GM13976 (cell line): ENCODE measurements around the gene EXOC6B.
"Not testable (repeated sequence)": the region's sequence is repeated elsewhere in the genome, so short reads cannot be mapped to it uniquely, and the experiment has no call there.

Experiments
- DNase-seq: peaks from one replicate; pipeline ENCODE4 v3.0.0; 2012; ENCODE audit warnings: low spot score
- in situ Hi-C: fragments of 300-500 bp; cut with MboI; formaldehyde crosslinking; loops from one replicate; pipeline ENCODE4 v1.12.0; 2022; ENCODE audit warnings: low sequenced_read_pairs, mixed read lengths, inconsistent platforms; ENCODE audit not compliant: unreplicated experiment
- TF ChIP-seq, protein P1 (sequence below): IDR thresholded peaks from 2 replicates; pipeline ENCODE4 v1.5.1; 2012; ENCODE audit warnings: borderline replicate concordance, mild to moderate bottlenecking; ENCODE audit not compliant: insufficient read depth; ENCODE audit errors: extremely low read depth, missing control alignments, control extremely low read depth

EXOC6B gene

GRCh38 chr2:72427022-72427861 is 398.6 kb downstream of the EXOC6B start:
- no peak for DNase-seq
- in situ Hi-C loops = no loop called here
- TF ChIP-seq, protein P1, sequence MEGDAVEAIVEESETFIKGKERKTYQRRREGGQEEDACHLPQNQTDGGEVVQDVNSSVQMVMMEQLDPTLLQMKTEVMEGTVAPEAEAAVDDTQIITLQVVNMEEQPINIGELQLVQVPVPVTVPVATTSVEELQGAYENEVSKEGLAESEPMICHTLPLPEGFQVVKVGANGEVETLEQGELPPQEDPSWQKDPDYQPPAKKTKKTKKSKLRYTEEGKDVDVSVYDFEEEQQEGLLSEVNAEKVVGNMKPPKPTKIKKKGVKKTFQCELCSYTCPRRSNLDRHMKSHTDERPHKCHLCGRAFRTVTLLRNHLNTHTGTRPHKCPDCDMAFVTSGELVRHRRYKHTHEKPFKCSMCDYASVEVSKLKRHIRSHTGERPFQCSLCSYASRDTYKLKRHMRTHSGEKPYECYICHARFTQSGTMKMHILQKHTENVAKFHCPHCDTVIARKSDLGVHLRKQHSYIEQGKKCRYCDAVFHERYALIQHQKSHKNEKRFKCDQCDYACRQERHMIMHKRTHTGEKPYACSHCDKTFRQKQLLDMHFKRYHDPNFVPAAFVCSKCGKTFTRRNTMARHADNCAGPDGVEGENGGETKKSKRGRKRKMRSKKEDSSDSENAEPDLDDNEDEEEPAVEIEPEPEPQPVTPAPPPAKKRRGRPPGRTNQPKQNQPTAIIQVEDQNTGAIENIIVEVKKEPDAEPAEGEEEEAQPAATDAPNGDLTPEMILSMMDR = no peak

- in situ Hi-C loops = no loop called here
- no peak for DNase-seq
- TF ChIP-seq, protein P1 = no peak
Measured at GRCh38 chr2:72425996-72426395, 399.8 kb downstream of the EXOC6B start.

- in situ Hi-C loops = no loop called here
- TF ChIP-seq, protein P1 = no peak
- no peak for DNase-seq
Measured at GRCh38 chr2:72423756-72424155, 402.1 kb downstream of the EXOC6B start.

- DNase-seq, in situ Hi-C loops: not testable (repeated sequence)
Measured at GRCh38 chr2:72421771-72422379, 404.0 kb downstream of the EXOC6B start.

GRCh38 chr2:72415781-72416475 is 409.9 kb downstream of the EXOC6B start:
- in situ Hi-C loops = no loop called here
- TF ChIP-seq, protein P1 = no peak
- no peak for DNase-seq

DNA sequence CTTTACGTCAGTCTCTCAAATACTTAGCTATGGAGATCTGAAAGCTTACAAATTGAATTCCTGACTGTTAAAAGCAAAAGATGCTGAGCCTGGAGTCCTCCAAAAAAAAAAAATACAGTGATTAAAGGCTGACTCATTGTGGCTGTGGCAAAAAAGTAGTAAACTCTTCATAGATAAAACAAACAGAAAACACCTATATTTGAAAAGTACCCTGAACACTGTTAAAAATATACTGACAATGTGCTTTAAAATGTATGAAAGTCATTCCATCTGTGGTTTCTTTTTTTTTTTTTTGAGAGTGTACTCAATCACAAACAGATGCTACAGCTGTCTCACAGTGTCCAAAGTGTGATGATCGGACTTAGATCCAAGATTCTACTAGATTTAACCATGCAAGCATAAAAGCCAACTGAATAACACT is 410.6 kb downstream of the EXOC6B start:
- in situ Hi-C loops = no loop called here
- no peak for DNase-seq
- TF ChIP-seq, protein P1 = no peak

- TF ChIP-seq, protein P1 = no peak
- DNase-seq = no peak
- in situ Hi-C loops = no loop called here
Measured at GRCh38 chr2:72414137-72414760, 411.6 kb downstream of the EXOC6B start.
